SK-N-SH treated with all-trans-retinoic acid at 6 μM for 48 hours (cell line): Measurements from ENCODE around the gene SOX8.
A peak's percentile ranks its signal among the peaks of the same experiment; 100 is the strongest.

ENCODE experiments used
- ATAC-seq: fragments of 200-7000 bp; cut with Tn5 transposase; 3 replicates; pipeline ENCODE4 v1.9.1; 2020; ENCODE audit warnings: mild to moderate bottlenecking, moderate library complexity
- ARNTL ChIP-seq: fragments of 450-650 bp; formaldehyde crosslinking; IDR thresholded peaks from 2 replicates; pipeline ENCODE4 v1.5.0; 2020; ENCODE audit warnings: low read depth, mild to moderate bottlenecking, moderate library complexity, borderline replicate concordance
- BACH2 ChIP-seq: fragments of 250-450 bp; sonication (Bioruptor Pico); IDR thresholded peaks from 2 replicates; pipeline ENCODE4 v1.9.0; 2021; ENCODE audit warnings: mild to moderate bottlenecking, borderline replicate concordance
- CSDC2 ChIP-seq: fragments of 250-450 bp; sonication (Bioruptor Pico); IDR thresholded peaks from 2 replicates; pipeline ENCODE4 v1.5.0; 2020; ENCODE audit warnings: mild to moderate bottlenecking, moderate library complexity
- GLIS3 ChIP-seq: fragments of 250-450 bp; sonication (Bioruptor Pico); IDR thresholded peaks from 2 replicates; pipeline ENCODE4 v1.5.0; 2020; ENCODE audit warnings: mild to moderate bottlenecking, moderate library complexity
- OSR1 ChIP-seq: fragments of 250-450 bp; sonication (Bioruptor Pico); IDR thresholded peaks from 2 replicates; pipeline ENCODE4 v1.8.0; 2022; ENCODE audit warnings: moderate library complexity, mild to moderate bottlenecking, inconsistent platforms
- PPARA ChIP-seq: fragments of 250-450 bp; sonication (Bioruptor Pico); IDR thresholded peaks from 2 replicates; pipeline ENCODE4 v1.5.0; 2020; ENCODE audit warnings: mild to moderate bottlenecking, borderline replicate concordance
- RARB ChIP-seq: fragments of 250-450 bp; sonication (Bioruptor Pico); IDR thresholded peaks from 2 replicates; pipeline ENCODE4 v1.8.0; 2021; ENCODE audit warnings: mild to moderate bottlenecking, moderate library complexity
- SNAI2 ChIP-seq: fragments of 250-450 bp; sonication (Bioruptor Pico); IDR thresholded peaks from 2 replicates; pipeline ENCODE4 v1.5.0; 2020; ENCODE audit warnings: mild to moderate bottlenecking, moderate library complexity
- ZFP3 ChIP-seq: fragments of 250-450 bp; sonication (Bioruptor Pico); IDR thresholded peaks from 2 replicates; pipeline ENCODE4 v1.5.0; 2020; ENCODE audit warnings: mild to moderate bottlenecking, moderate library complexity
- ZFP30 ChIP-seq: fragments of 450-650 bp; formaldehyde crosslinking; IDR thresholded peaks from 2 replicates; pipeline ENCODE4 v1.5.0; 2022; ENCODE audit warnings: mild to moderate bottlenecking, moderate library complexity
- ZNF565 ChIP-seq: fragments of 450-650 bp; formaldehyde crosslinking; conservative IDR thresholded peaks from 2 replicates; pipeline ENCODE4 v1.5.0; 2020; ENCODE audit warnings: low read depth, mild to moderate bottlenecking, moderate library complexity
- ZNF70 ChIP-seq: fragments of 450-650 bp; formaldehyde crosslinking; IDR thresholded peaks from 2 replicates; pipeline ENCODE4 v1.5.0; 2020; ENCODE audit warnings: mild to moderate bottlenecking, moderate library complexity
- TF ChIP-seq, protein P1 (sequence below): fragments of 250-450 bp; sonication (Bioruptor Pico); IDR thresholded peaks from 2 replicates; pipeline ENCODE4 v1.5.1; 2021; ENCODE audit warnings: mild to moderate bottlenecking, moderate library complexity
- TF ChIP-seq, protein P2 (sequence below): fragments of 250-450 bp; sonication (Bioruptor Pico); IDR thresholded peaks from 2 replicates; pipeline ENCODE4 v1.8.0; 2020; ENCODE audit warnings: mild to moderate bottlenecking, moderate library complexity, borderline replicate concordance
- TF ChIP-seq, protein P3 (sequence below): fragments of 250-450 bp; sonication (Bioruptor Pico); IDR thresholded peaks from 2 replicates; pipeline ENCODE4 v1.5.0; 2020; ENCODE audit warnings: mild to moderate bottlenecking, moderate library complexity
- TF ChIP-seq, protein P4 (sequence below): fragments of 250-450 bp; sonication (Bioruptor Pico); IDR thresholded peaks from 2 replicates; pipeline ENCODE4 v1.8.0; 2021; ENCODE audit warnings: low read depth, mild to moderate bottlenecking, moderate library complexity, borderline replicate concordance

SOX8 gene

DNA sequence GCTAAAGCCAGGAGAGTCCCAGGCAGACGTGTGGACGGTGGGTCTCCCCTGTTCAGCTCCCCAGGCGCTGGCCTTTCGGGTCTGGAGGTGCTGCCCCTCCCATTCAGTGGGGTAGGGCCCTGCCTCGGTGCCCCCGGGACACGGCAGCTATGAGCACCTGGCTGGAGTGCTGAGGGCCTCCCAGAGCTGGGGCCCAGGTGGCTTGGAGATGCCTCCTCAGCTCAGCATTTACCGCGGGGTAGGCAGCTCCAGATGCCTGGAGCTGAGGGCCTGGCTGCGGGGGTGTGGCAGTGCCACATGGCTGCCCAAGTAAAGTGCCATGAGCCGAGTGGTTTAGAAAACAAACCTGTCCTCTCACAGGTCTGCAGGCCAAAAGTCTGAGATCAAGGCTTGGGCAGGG, 19.5 kb downstream of the SOX8 start (continued):
- TF ChIP-seq BACH2 = no peak

DNA sequence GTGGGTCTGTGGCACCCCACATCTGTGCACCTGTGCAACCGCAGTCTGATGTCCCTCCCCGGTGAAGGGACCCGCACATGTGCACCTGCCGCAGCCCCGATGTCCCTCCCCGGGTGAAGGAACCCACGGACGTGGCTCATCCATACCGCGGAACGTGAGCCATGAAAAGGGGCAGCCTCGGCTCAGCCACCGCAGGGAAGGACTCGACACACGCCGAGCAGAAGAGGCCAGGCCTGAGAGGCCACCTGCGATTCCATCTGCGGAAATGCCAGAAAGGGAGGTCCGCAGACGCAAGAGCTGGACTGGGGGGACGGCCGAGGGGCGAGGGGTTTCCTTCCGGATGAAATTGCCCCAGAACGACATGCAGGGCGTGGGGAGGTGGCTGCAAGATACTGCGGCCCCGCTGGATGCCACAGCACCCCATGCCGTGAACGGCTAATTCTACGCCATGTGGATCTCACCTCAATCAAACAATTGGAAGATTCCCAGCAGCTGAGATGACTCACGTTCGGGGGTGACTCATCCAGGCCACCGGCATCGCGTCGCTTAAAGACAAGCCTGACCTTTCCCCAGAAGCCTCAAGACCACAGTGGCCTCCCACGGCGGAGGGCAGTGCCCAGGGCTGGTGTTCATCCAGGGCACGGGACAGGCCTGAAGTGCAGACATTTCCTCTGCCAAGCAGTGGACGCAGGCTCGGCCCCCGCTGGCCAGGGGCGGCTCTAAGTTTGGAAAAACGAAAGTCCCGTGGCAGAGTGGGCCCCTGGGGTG, 21.0 kb downstream of the SOX8 start:
- ATAC-seq = peak; percentile 73
- TF ChIP-seq ZFP3 (CRISPR knock-in tag) = no peak
- no peak for TF ChIP-seq GLIS3
- TF ChIP-seq, protein P1, sequence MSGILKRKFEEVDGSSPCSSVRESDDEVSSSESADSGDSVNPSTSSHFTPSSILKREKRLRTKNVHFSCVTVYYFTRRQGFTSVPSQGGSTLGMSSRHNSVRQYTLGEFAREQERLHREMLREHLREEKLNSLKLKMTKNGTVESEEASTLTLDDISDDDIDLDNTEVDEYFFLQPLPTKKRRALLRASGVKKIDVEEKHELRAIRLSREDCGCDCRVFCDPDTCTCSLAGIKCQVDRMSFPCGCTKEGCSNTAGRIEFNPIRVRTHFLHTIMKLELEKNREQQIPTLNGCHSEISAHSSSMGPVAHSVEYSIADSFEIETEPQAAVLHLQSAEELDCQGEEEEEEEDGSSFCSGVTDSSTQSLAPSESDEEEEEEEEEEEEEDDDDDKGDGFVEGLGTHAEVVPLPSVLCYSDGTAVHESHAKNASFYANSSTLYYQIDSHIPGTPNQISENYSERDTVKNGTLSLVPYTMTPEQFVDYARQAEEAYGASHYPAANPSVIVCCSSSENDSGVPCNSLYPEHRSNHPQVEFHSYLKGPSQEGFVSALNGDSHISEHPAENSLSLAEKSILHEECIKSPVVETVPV (CRISPR knock-in tag) = no peak
- TF ChIP-seq, protein P2, sequence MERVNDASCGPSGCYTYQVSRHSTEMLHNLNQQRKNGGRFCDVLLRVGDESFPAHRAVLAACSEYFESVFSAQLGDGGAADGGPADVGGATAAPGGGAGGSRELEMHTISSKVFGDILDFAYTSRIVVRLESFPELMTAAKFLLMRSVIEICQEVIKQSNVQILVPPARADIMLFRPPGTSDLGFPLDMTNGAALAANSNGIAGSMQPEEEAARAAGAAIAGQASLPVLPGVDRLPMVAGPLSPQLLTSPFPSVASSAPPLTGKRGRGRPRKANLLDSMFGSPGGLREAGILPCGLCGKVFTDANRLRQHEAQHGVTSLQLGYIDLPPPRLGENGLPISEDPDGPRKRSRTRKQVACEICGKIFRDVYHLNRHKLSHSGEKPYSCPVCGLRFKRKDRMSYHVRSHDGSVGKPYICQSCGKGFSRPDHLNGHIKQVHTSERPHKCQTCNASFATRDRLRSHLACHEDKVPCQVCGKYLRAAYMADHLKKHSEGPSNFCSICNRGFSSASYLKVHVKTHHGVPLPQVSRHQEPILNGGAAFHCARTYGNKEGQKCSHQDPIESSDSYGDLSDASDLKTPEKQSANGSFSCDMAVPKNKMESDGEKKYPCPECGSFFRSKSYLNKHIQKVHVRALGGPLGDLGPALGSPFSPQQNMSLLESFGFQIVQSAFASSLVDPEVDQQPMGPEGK (CRISPR knock-in tag) = no peak
- no peak for TF ChIP-seq SNAI2
- TF ChIP-seq BACH2 = no peak
- no peak for TF ChIP-seq CSDC2 (CRISPR knock-in tag)
- no peak for TF ChIP-seq PPARA
- no peak for TF ChIP-seq ARNTL (CRISPR knock-in tag)
- TF ChIP-seq, protein P3, sequence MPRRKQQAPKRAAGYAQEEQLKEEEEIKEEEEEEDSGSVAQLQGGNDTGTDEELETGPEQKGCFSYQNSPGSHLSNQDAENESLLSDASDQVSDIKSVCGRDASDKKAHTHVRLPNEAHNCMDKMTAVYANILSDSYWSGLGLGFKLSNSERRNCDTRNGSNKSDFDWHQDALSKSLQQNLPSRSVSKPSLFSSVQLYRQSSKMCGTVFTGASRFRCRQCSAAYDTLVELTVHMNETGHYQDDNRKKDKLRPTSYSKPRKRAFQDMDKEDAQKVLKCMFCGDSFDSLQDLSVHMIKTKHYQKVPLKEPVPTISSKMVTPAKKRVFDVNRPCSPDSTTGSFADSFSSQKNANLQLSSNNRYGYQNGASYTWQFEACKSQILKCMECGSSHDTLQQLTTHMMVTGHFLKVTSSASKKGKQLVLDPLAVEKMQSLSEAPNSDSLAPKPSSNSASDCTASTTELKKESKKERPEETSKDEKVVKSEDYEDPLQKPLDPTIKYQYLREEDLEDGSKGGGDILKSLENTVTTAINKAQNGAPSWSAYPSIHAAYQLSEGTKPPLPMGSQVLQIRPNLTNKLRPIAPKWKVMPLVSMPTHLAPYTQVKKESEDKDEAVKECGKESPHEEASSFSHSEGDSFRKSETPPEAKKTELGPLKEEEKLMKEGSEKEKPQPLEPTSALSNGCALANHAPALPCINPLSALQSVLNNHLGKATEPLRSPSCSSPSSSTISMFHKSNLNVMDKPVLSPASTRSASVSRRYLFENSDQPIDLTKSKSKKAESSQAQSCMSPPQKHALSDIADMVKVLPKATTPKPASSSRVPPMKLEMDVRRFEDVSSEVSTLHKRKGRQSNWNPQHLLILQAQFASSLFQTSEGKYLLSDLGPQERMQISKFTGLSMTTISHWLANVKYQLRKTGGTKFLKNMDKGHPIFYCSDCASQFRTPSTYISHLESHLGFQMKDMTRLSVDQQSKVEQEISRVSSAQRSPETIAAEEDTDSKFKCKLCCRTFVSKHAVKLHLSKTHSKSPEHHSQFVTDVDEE (CRISPR knock-in tag) = no peak
- TF ChIP-seq, protein P4, sequence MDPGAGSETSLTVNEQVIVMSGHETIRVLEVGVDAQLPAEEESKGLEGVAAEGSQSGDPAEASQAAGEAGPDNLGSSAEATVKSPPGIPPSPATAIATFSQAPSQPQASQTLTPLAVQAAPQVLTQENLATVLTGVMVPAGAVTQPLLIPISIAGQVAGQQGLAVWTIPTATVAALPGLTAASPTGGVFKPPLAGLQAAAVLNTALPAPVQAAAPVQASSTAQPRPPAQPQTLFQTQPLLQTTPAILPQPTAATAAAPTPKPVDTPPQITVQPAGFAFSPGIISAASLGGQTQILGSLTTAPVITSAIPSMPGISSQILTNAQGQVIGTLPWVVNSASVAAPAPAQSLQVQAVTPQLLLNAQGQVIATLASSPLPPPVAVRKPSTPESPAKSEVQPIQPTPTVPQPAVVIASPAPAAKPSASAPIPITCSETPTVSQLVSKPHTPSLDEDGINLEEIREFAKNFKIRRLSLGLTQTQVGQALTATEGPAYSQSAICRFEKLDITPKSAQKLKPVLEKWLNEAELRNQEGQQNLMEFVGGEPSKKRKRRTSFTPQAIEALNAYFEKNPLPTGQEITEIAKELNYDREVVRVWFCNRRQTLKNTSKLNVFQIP = no peak
- no peak for TF ChIP-seq ZNF565

DNA sequence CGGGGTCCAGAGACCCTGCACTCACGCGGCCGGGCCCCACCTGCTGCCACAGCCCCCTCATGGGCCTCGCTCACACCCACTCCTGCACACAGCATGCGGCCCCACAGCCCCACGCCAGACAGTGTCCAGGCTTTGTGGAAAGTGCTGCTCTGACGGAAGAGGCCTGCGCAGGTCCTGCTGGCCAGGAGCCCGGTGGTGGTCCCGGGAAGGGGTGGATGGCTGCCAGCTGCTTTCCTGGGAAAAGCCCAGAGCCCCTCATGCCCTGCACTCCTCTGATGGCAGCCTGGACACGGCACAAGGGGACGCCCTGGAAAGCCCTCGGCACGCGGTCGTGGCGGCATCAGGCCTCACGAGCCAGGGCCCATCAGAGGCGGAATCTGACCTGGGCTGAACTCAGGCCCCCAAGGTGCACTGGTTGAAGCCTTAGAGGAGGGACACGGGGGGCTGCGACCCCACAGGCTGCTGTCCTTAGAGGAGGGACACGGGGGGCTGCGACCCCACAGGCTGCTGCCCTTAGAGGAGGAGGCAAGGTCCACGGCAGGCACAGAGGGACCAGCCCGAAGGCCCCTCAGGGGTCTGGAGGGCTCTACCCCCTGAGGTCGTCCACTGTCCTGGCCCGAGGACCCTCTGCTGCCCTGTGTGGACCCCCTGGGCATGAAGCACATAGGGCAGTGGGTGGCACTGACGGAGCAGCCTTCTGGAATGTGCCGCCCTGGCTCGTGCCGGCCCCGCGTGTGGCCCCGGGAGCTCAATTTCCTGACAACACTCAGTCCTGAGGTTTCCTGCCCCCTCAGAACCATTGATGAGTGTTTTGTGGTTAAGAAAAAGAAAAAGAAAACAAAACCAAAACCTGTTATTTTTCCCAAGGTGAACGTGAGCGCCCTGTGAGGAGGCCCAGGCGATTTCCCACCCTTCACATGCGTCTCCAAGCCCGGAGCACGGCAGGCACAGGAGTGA, 22.1 kb downstream of the SOX8 start:
- peak; percentile 14 for ATAC-seq
- TF ChIP-seq ZFP3 (CRISPR knock-in tag) (no peak), ZNF565 (no peak)

DNA sequence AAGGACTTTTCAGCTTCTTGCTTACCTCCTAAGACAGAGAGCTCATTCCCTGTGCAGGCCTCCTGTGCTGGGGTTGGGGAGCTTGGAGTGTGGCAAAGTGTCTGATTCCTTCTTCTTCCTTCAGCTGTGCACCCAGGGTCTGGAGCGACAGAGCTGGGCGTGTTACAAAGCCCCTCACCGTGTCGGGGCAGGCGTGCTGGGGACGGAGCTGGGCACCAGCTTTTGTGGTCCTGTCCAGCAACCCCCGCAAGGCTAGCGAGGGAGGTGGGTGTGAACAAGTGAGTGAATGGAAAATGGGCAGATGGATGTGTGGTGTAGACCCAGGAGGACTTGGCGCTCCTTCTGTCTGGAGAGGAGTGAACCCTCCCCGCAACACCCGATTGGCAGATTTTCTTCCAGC, 23.7 kb downstream of the SOX8 start:
- ATAC-seq = no peak
- TF ChIP-seq ARNTL (CRISPR knock-in tag) (no peak), RARB (CRISPR knock-in tag) (no peak), SNAI2 (no peak), ZFP30 (no peak), ZNF70 (CRISPR knock-in tag) (no peak), PPARA (no peak), OSR1 (CRISPR knock-in tag) (no peak)
- TF ChIP-seq, protein P2 (CRISPR knock-in tag) = no peak
- TF ChIP-seq, protein P1 (CRISPR knock-in tag) = no peak
- TF ChIP-seq, protein P4 = no peak
- TF ChIP-seq, protein P3 (CRISPR knock-in tag) = no peak
